ENCODE results near the gene SPARC. TPM values are rescaled to one million over a fixed set of nuclear protein-coding genes. Genes with fewer than 3 reads are reported as not detected.
"Not testable (repeated sequence)": the region's sequence is repeated elsewhere in the genome, so short reads cannot be mapped to it uniquely, and the experiment has no call there.

Gene SPARC, protein sequence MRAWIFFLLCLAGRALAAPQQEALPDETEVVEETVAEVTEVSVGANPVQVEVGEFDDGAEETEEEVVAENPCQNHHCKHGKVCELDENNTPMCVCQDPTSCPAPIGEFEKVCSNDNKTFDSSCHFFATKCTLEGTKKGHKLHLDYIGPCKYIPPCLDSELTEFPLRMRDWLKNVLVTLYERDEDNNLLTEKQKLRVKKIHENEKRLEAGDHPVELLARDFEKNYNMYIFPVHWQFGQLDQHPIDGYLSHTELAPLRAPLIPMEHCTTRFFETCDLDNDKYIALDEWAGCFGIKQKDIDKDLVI
- total RNA-seq: 539 TPM
- long read RNA-seq, transcript SPARC-201 (10 exons, 3,701 nt): major isoform, 179 of 283 reads
- long read RNA-seq, transcript SPARC-202 (4 exons, 1,598 nt): minor isoform, 9 of 283 reads
- long read RNA-seq, partial matches to known transcripts: 59 of 283 reads
- long read RNA-seq, other reads (novel, unspliced or antisense): 36 of 283 reads

DNA sequence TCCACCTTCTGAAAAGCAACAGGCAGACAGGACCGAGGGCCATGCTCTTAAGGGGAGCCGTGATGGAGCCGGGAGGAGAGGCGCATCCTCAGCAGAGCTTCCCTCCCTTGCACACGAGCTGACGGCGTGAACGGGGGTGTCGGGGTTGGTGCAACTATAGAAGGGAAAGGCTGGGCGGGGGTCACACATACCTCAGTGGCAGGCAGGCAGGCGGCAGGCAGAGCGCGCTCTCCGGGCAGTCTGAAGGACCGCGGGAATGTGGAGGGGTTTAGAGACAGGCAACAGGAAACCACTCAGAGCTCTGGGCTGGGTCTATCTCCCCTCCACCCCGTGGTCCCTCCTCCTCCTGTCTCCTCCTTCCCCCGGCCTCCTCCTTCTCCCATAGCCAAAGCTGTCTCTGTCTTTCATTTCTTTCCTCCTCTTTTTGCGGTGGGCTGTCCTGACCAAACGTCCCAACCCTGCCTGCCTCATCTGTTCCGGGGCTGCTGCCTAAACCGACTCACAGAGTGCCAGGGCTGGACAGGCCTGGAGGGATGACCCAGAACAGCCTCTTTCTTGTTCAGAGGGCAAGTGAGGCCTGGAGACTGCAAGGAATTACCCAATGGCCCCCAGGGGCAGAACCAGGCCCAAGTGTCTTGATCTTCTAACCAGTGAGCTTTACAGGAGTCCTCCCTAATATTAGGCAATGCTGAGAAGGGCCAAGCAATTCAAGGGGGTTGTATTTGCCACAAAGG, at the start of gene SPARC:
TSS of gene SPARC (minus strand) at position 242 of the 734 bp plus-strand sequence. CDS start 10,727 bp downstream, outside the sequence.
- intact Hi-C loops (cut with DNase I): no loop called here
- peak; percentile 85 for DNase-seq (ENCODE audit: low spot score)

- intact Hi-C loops (cut with DNase I): no loop called here
- no peak for DNase-seq (ENCODE audit: low spot score)
Measured at GRCh38 chr5:151735646-151736045, 48.9 kb upstream of the SPARC start.

- intact Hi-C loops (cut with DNase I): no loop called here
- no peak for DNase-seq (ENCODE audit: low spot score)
Measured at GRCh38 chr5:151734064-151734408, 47.3 kb upstream of the SPARC start.

- no peak for DNase-seq (ENCODE audit: low spot score)
- intact Hi-C loops (cut with DNase I): no loop called here
Measured at GRCh38 chr5:151733358-151734063, 46.8 kb upstream of the SPARC start.

GRCh38 chr5:151730381-151730780, 43.7 kb upstream of the SPARC start:
- no peak for DNase-seq (ENCODE audit: low spot score)
- intact Hi-C loops (cut with DNase I): no loop called here

DNA sequence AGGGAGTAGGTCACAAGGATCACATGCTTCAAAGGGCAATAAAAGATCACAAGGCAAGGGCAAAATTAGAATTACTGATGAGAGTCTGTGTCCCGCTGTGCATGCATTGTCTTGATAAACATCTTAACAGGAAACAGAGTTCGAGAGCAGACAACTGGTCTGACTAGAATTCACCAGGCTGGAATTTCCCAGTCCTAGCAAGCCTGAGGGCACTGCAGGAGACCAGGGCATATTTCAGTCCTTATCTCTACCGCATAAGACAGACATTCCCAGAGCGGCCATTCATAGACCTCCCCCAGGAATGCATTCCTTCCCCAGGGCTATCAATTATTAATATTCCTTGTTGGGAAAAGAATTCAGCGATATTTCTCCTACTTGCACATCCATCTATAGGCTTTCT, 42.9 kb upstream of the SPARC start:
- intact Hi-C loops (cut with DNase I); DNase-seq (ENCODE audit: low spot score): not testable (repeated sequence)

DNA sequence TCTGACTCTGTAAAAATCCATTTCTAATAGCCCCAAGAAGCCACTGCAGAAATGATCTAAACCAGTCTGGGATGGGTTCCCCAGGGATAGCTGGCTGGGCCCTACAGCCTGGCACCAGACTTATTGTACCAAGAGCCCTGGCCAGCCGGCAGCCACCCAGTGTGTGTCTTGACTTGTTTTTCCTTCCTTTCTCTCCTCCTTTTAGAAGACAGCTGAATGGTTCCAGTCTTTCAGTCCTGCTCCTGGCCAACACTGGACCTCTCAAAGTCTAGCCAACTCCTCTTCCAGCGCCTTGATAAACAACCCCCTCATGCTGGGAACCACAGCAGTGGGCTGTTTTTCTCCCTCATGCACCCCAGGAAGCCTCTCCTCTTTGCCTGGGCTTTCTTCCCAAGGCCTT, 37.6 kb upstream of the SPARC start:
- intact Hi-C loops (cut with DNase I): no loop called here
- no peak for DNase-seq (ENCODE audit: low spot score)

DNA sequence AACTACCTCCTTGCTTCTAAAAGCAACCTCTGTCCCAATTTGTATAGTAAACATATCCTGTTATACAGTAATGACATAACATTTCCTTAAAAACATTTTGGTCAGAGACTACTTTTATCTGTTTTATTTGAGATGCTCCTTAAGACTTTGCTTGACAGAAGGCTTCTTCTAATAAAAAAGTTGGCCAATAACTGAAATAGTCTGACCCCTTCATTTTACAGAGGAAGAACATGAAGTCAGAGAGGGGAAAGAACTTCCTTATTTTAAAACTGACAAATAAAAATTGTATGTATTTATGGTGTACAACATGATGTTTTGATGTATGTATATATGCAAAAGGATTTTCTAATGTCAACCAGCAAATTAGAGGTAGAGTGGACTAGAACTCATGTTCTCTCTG, 35.8 kb upstream of the SPARC start:
- intact Hi-C loops (cut with DNase I): no loop called here
- DNase-seq (ENCODE audit: low spot score): no peak

- no peak for DNase-seq (ENCODE audit: low spot score)
- intact Hi-C loops (cut with DNase I): loop anchor here (2.0 kb wide), 1 partner anchor 63 kb away; no protein-coding TSS in a partner anchor
Measured at GRCh38 chr5:151721812-151722391, 35.2 kb upstream of the SPARC start.

GRCh38 chr5:151721087-151721646, 34.5 kb upstream of the SPARC start:
- intact Hi-C loops (cut with DNase I): loop anchor here (2.0 kb wide), 1 partner anchor 62 kb away; no protein-coding TSS in a partner anchor
- no peak for DNase-seq (ENCODE audit: low spot score)

DNA sequence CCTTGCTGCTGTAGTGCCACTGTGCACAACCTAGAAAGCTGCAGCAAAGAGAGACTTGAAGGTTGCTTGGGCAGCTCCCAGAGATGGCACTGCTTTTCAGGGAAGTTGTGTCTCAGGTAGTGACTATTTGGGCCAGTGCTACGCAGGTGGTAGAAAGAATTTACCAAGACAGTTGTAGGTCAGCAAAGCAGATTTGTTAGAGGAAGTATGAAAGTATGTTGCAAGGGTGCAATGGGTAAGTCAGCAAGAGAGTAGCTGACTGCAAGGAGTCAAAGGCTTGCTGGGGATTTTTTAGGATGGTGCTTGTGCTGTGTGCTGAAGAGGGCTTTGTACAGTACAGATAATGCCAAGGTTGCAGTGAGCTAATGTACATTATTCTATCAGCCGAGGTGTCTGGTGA, 33.5 kb upstream of the SPARC start:
- no peak for DNase-seq (ENCODE audit: low spot score)
- intact Hi-C loops (cut with DNase I): loop anchor here (2.0 kb wide), 1 partner anchor 61 kb away; no protein-coding TSS in a partner anchor

DNA sequence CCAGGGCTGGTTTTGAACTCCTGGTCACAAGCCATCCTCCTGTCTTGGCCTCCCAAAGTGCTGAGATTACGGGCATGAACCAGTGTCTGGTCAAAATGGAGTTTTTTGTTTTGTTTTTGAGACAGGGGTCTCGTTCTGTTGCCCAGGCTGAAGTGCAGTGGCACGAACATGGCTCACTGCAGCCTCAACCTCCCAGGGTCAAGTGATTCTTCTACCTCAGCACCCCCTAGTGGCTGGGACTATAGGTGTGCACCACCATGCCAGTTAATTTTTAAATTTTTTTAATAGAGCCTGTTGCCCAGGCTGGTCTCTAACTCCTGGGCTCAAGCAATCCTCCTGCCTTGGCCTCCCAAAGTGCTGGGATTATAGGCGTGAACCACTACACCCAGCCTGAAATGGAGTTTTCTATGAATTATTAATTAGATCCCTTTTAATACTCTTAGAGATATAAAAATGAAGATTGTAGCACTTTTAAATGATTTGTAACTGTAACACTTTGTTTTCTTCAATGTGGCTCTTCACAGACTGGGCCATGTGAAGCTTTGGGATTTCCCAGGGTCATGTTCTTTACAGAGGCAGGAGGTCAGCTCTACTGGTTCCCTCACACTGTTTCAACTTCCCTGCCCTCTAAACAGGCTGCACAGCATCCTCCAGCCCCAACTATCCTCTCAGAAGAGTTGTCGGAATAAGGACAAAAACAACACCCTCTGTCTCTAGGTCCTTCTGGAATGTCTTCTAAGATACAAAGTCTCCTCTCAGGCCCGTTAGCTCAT, 32.7 kb upstream of the SPARC start:
- DNase-seq (ENCODE audit: low spot score): no peak
- intact Hi-C loops (cut with DNase I): no loop called here

GRCh38 chr5:151718646-151719045, 31.9 kb upstream of the SPARC start:
- DNase-seq (ENCODE audit: low spot score): no peak
- intact Hi-C loops (cut with DNase I): loop anchor here (1.0 kb wide), 1 partner anchor 22 kb away; no protein-coding TSS in a partner anchor

- intact Hi-C loops (cut with DNase I): loop anchor here (1.0 kb wide), 1 partner anchor 22 kb away; no protein-coding TSS in a partner anchor
- no peak for DNase-seq (ENCODE audit: low spot score)
Measured at GRCh38 chr5:151718153-151718552, 31.4 kb upstream of the SPARC start.

- intact Hi-C loops (cut with DNase I): no loop called here
- DNase-seq (ENCODE audit: low spot score): no peak
Measured at GRCh38 chr5:151717416-151717815, 30.7 kb upstream of the SPARC start.

DNA sequence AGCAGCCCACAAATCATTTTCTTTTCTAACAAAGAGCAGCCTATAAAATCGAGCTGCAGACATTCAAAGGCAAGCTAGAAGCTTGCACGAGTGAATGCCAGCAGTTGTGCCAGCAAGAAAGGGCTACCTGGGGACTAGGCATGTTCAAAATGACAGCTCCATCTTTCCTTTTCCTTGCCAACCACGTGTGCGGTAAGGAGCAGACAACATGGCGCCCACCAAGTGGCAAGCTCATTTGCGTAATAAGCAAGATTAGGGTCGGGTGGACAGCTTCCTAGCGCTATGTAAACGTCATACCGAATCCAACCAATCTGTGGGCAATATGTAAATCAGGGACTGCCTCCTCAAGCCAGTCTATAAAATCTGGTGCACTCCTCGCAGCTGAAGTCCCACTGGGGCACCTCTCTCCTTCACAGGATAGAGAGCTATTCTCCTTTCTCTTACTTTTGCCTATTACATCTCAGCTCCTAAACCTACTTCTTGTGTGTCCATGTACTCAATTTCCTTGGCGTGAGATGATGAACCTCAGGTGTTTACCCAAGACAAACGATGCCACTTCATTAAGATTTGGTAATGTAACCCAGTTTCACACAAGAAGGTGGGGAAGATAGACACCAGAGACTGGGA, 22.5 kb upstream of the SPARC start:
- DNase-seq (ENCODE audit: low spot score): no peak
- intact Hi-C loops (cut with DNase I): no loop called here

- DNase-seq (ENCODE audit: low spot score): no peak
- intact Hi-C loops (cut with DNase I): no loop called here
Measured at GRCh38 chr5:151708126-151708525, 21.4 kb upstream of the SPARC start.

- DNase-seq (ENCODE audit: low spot score): no peak
- intact Hi-C loops (cut with DNase I): no loop called here
Measured at GRCh38 chr5:151707567-151707966, 20.9 kb upstream of the SPARC start.

Measured in cardiac septum (tissue), 1 donor.